ENCODE results near the gene NRG3.

Gene NRG3

GRCh38 chr10:82685087-82685486 is 810.1 kb downstream of the NRG3 start:
- no peak for DNase-seq (ENCODE audit: low spot score)

- DNase-seq (ENCODE audit: low spot score), result peak; percentile 45
Observed at GRCh38 chr10:82691211-82691610, 816.2 kb downstream of the NRG3 start.

GRCh38 chr10:82692458-82692857 is 817.5 kb downstream of the NRG3 start:
- DNase-seq (ENCODE audit: low spot score), result no peak

GRCh38 chr10:82721831-82722230 is 846.8 kb downstream of the NRG3 start:
- no peak for DNase-seq (ENCODE audit: low spot score)

GRCh38 chr10:82722273-82722672 is 847.3 kb downstream of the NRG3 start:
- no peak for DNase-seq (ENCODE audit: low spot score)

GRCh38 chr10:82736305-82736704 is 861.3 kb downstream of the NRG3 start:
- DNase-seq (ENCODE audit: low spot score), result no peak

GRCh38 chr10:82737549-82737948 is 862.6 kb downstream of the NRG3 start:
- peak; percentile 11 for DNase-seq (ENCODE audit: low spot score)

- no peak for DNase-seq (ENCODE audit: low spot score)
Observed at GRCh38 chr10:82738592-82738991, 863.6 kb downstream of the NRG3 start.

- no peak for DNase-seq (ENCODE audit: low spot score)
Observed at GRCh38 chr10:82742478-82742877, 867.5 kb downstream of the NRG3 start.

GRCh38 chr10:82742898-82743297 is 867.9 kb downstream of the NRG3 start:
- no peak for DNase-seq (ENCODE audit: low spot score)

GRCh38 chr10:82750538-82750937 is 875.5 kb downstream of the NRG3 start:
- no peak for DNase-seq (ENCODE audit: low spot score)

- DNase-seq (ENCODE audit: low spot score), result no peak
Observed at GRCh38 chr10:82757397-82757796, 882.4 kb downstream of the NRG3 start.

- no peak for DNase-seq (ENCODE audit: low spot score)
Observed at GRCh38 chr10:82757901-82758300, 882.9 kb downstream of the NRG3 start.

GRCh38 chr10:82759050-82759449 is 884.1 kb downstream of the NRG3 start:
- no peak for DNase-seq (ENCODE audit: low spot score)

GRCh38 chr10:82762641-82763040 is 887.6 kb downstream of the NRG3 start:
- no peak for DNase-seq (ENCODE audit: low spot score)

GRCh38 chr10:82768040-82768439 is 893.0 kb downstream of the NRG3 start:
- DNase-seq (ENCODE audit: low spot score), result no peak

- no peak for DNase-seq (ENCODE audit: low spot score)
Observed at GRCh38 chr10:82778908-82779307, 903.9 kb downstream of the NRG3 start.

GRCh38 chr10:82796510-82796909 is 921.5 kb downstream of the NRG3 start:
- DNase-seq (ENCODE audit: low spot score), result no peak

GRCh38 chr10:82801289-82801688 is 926.3 kb downstream of the NRG3 start:
- no peak for DNase-seq (ENCODE audit: low spot score)

- no peak for DNase-seq (ENCODE audit: low spot score)
Observed at GRCh38 chr10:82811621-82812020, 936.6 kb downstream of the NRG3 start.

- no peak for DNase-seq (ENCODE audit: low spot score)
Observed at GRCh38 chr10:82813856-82814255, 938.9 kb downstream of the NRG3 start.

- DNase-seq (ENCODE audit: low spot score), result no peak
Observed at GRCh38 chr10:82814635-82815034, 939.6 kb downstream of the NRG3 start.

- DNase-seq (ENCODE audit: low spot score), result no peak
Observed at GRCh38 chr10:82815680-82816079, 940.7 kb downstream of the NRG3 start.

GRCh38 chr10:82817676-82818422 is 942.9 kb downstream of the NRG3 start:
- no peak for DNase-seq (ENCODE audit: low spot score)

Data from Ammon's horn (tissue), 1 donor.